NCI-H2171 (cell line): ENCODE results near the gene VCAM1.
"Not testable (repeated sequence)": the region's sequence is repeated elsewhere in the genome, so short reads cannot be mapped to it uniquely, and the experiment has no call there.

Experiments
- DNase-seq: peaks from one replicate; lab custom pipeline; 2025; lab: John Stamatoyannopoulos, UW

The VCAM1 gene, protein sequence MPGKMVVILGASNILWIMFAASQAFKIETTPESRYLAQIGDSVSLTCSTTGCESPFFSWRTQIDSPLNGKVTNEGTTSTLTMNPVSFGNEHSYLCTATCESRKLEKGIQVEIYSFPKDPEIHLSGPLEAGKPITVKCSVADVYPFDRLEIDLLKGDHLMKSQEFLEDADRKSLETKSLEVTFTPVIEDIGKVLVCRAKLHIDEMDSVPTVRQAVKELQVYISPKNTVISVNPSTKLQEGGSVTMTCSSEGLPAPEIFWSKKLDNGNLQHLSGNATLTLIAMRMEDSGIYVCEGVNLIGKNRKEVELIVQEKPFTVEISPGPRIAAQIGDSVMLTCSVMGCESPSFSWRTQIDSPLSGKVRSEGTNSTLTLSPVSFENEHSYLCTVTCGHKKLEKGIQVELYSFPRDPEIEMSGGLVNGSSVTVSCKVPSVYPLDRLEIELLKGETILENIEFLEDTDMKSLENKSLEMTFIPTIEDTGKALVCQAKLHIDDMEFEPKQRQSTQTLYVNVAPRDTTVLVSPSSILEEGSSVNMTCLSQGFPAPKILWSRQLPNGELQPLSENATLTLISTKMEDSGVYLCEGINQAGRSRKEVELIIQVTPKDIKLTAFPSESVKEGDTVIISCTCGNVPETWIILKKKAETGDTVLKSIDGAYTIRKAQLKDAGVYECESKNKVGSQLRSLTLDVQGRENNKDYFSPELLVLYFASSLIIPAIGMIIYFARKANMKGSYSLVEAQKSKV

DNA sequence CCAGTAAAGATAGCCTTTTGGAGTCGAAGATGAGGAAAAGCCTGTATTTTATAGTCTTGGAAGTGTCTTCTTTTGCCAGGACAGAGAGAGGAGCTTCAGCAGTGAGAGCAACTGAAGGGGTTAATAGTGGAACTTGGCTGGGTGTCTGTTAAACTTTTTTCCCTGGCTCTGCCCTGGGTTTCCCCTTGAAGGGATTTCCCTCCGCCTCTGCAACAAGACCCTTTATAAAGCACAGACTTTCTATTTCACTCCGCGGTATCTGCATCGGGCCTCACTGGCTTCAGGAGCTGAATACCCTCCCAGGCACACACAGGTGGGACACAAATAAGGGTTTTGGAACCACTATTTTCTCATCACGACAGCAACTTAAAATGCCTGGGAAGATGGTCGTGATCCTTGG, at the start of gene VCAM1:
TSS of gene VCAM1 (plus strand) at position 253 of the 400 bp plus-strand sequence. CDS start at position 372, 119 bp downstream.
- no peak for DNase-seq

DNA sequence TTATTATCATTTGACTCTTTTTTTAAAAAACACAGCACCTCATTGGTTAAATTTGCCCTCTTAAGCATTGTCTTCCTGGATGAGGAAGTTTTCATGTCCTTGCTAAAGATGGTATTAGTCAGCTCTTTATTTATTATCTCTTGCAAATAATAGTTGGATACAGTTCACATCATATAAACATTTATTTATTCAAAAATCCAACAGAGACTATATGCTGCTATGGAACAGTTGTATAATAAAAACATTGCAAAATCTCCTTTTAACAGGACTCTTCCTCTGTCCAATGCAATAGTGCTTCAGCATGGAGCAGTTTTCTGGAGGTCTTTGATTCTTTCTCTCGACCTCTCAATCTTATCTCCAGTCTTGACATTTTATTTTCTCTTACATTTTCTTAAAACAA, 49.5 kb upstream of the VCAM1 start:
- DNase-seq: no peak

DNA sequence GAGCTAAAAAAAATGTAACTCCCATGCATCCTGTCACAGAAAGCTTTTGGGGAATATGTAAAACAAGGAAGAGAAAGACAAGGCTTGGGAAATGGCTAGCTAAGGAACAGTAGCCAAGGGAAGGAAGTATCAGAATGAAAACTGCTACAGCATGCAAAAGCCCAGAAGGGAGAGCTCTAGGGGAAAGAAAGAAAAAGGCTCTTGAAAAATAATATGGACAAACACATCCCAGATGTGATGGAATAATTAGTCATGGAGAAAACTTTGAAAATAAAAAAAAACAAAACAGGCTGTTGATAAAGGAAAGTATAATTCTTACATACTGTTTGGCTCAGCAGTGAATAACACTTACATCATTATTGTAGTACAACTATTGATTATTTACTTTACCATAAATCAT, 47.9 kb upstream of the VCAM1 start:
- DNase-seq: no peak

DNA sequence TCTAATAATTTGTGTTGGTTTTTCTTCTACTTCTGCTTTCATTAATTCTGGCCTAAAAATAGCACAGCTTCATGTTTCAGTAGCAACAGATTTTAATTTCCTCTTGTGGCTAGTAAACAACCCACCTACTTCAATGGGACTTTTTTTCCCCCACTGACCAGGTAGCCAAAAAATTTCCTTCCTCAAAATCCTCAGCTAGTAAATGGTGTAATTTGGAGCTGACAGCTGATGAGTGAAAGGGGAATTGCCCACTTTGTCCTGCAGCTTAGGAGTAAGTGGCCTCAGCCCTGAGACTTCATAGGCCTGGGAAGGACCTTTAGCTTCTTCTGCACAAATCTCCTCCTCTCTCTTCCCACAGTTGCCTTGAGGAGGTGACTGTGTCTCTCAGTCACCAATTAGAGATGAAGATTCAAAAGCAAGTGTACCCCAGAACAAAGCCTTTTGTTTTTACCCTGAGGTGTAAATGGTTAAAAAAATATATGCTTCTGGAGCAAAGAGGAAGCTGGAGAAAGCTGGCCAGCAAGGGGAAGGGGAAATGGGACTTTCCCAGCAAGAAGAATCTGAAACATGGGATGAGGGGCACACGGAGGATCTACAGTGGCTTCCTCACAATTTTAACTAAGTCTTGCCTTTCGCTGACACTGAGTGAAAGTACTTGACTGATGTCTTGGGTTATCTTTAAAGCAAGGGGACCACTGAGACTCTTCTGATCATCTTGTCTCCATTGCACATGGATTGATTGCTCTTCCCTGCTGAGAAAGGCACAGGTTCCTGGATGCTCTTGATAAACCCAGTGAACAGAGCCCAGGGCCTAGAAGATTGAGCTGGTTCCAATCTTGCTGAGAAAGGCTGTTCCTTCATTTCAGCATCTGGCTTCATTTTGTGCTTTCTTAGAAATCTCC, 35.8 kb upstream of the VCAM1 start:
- DNase-seq: no peak

DNA sequence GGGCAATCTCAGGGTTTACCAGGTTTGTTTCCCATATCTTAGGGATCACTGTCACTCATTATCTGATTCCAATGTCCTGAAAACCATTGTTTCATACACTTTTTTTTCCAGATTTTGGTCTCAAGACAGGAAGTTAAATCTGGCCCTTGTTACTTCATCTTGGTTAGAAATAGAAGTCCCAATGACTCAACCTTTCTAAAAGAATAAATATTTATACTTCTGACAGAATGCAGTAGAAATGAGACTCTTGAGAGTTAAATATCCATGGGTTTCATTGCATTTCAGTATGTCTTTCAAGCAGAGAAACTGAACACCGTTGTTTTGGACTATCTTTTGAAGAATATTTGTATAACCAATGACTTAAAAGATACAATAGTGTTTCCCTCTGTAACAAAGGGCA, 19.8 kb upstream of the VCAM1 start:
- no peak for DNase-seq

DNA sequence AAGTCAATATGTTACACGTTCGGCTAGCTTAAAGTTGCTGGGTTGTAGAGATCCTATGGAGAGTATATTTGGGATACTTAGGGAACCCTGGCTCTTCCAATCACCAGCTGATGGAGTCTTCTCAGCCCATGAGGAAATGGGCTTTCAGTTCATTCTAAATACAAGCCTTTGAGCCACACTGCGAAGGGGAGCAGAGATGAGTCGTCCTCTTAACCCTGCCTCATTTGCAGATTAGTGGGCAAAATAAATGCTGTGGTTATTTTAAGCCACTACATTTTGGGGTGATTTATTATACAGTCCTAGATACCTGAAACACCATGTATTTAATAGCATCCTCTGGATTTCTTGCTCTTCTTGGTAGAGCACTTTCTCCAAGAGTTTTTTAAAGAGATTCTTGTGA, 19.0 kb upstream of the VCAM1 start:
- no peak for DNase-seq

DNA sequence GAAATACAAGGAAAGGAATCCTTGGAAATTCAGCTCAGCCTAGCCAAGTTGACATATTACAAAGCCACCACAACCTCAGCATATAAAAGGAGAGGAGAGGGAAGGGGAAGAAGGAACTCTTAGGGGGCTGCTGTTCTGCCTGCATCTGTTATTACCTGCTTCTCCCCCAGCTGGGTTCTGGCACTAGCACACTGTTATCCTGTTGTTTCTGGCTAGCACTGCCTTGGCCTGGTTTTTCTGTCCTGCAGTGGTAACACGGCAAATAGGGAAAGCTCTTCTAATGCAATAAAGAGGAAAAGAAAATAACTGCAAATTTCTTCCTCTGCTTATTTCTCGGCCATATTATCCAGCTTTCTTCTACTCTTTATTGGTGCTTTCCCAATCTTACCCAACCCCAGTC, 16.5 kb upstream of the VCAM1 start:
- DNase-seq: no peak

DNA sequence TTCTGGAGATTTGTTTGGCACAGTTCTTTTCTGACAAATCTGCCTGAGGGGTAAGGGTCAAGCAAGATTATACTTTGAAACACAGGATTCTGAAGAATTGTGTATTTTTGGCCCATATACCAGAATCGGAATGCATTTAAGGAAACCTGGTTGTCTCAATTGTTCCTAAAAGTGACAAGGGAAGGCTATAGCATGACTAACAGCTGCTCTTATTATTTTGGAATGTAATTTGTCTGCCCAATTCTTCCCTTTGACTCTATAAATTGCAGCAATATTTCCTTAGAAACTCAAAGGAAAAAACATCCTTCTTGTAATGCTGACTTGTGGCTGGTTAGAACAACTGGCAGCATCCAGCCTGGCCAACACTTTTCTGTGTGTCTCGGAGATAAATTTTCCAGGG, 15.8 kb upstream of the VCAM1 start:
- no peak for DNase-seq

DNA sequence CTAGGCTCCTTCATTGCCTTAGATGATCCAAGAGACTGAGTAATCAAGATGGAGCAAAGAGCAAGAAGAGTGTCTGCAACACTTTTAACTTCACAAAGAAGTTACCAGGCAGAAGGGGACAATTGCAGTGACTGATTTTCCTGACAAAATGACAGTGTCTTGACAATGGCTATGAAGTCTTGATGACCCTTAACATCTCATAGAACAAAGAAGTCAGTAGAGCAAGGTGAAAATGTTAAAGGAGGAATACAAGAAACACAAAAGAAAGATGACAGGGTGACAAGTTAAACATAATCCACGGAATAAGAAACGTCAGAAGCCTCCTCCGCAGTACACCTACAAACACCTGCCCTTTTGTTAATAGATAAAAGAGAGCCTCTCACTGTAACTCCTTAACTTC, 15.1 kb upstream of the VCAM1 start:
- DNase-seq: no peak

DNA sequence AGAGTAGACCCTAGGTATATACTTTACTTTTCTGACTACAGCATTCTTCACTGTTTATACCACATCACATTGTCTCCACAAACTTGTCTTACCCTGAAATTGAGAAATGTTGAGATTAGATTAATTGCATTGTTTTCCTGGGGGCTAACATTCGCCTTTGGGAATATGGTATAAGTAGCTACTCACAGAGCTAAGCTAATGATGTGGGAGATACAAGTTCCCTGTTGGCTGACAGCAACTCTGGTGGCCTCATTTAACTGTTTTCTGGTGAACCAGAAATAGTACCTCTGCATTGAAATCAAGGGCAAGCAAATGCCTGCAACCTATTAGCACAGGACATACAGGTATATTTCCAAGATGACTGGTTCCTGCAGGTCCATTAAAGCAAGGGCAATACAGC, 13.2 kb upstream of the VCAM1 start:
- no peak for DNase-seq

DNA sequence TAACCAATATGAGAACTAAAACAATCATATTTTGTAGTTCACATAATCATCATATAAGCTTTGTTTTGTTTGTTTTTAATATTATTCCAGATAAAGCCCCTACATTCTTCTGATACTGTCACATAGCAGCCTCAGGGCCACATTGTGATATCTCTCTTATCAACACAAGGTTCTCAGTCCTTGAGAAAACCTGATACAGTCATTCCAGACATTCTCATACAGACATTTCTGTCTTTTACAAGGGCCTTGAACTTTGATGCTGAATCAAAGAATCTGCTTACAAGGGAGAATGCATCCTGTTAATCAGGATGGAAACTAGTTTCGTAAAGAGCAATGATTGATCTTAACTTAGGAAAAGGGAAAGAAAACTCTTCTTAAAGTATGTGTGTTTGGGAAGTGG, 12.7 kb upstream of the VCAM1 start:
- no peak for DNase-seq

DNA sequence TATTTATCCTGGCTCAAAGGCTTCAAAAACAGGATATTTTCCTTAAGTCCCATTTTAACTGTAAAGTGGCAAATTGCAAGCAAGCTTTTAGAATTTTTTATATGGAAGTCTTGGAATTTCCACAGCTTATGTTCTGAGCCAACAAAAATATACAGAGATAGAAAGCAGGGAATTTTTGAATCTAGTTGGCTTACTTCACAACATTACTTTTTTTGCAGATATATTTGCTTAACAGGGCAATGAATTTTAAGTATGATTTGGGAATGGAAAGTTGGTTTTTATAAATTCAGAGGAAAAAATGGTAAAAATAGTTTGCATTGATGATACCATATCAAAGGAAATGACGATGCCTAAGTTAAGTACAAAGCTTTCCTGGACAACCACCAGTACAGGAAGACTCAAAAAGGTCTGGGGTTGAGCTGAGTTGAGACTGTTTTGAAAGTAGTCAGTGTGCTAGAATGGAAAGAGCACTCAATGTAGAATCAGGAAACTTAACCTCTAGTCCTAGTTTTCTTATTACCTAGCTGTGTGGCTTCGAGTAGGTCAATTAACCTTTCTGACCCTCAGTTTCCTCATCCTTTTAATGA, 11.0 kb upstream of the VCAM1 start:
- no peak for DNase-seq

DNA sequence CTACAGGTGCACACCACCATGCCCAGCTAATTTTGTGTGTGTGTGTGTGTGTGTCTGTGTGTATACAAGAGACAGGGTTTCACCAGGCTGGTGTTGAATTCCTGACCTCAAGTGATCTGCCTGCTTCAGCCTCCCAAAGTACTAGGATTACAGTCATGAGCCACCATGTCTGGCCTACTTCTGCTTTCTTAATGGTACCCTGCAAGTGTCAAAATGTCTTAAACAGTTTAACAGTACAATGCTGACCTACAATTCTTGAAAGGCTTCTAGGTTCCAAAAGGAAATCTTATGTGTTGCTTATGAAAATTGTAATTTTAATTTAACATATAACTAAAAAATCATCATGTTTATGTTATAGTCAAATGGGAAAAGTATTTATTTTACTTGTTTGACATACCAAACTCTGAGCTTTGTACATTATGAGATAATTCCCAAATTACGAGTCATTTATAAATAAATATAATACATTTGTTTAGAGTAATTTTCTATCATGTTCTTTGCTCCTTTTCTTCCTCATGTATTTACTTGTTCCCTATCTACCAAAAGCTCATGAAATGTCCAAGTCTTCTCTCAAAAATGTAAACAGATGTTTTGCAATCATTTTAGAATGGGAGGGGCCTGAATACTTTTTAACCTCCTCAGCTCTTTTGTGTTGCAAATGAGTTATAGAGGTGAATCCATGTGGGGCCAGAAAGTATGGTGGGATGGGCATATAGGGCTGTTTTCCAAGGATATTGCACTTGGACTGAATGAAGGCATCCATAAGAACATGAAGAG, 8.4 kb upstream of the VCAM1 start:
- DNase-seq: no peak

DNA sequence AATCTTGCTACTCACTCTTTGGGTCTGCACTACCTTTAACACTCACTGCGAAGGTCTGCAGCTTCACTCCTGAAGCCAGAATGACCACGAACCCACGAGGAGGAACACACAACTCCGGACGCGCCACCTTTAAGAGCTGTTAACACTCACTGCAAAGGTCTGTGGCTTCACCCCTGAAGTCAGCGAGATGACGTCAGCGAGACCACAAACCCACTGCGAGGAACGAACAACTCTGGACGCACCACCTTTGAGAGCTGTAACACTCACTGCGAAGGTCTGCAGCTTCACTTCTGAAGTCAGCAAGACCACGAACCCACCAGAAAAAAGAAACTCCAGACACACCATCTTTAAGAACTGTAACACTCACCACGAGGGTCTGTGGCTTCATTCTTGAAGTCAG, 6.5 kb upstream of the VCAM1 start:
- not testable (repeated sequence) for DNase-seq

DNA sequence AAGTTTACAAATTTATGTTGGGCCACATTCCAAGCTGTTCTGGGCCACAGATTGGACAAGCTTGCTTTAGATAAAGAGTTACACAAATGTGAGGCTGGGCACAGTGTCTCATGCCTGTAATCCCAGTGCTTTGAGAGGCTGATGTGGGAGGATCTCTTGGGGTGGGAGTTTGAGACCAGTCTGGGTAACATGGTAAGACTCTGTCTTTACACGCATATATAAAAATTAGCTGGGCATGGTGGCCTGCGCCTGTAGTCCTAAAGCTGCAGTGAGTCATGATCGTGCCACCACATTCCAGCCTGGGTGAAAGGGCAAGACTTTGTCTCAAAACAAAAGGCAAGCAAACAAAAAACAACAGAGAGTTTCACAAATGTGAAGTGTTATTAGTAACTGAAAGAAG, 5.9 kb upstream of the VCAM1 start:
- DNase-seq: no peak

DNA sequence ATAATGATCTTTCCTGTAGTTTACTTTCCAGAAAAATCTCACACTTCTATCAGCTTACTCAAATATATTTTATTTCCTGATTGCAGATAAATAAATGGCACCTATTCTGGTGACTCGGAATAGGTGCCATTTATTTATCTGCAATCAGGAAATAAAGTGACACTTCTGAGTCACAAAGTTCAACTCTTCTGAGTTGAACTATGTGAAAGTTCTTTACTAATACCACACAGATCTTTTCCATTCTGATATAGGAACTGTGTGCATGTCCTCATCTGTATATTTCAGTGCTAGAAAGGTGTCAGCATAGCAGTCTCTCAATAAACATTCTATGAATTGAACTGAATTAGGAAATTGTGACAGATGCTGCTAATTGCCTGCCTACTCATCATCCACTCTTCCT, 4.9 kb upstream of the VCAM1 start:
- no peak for DNase-seq

DNA sequence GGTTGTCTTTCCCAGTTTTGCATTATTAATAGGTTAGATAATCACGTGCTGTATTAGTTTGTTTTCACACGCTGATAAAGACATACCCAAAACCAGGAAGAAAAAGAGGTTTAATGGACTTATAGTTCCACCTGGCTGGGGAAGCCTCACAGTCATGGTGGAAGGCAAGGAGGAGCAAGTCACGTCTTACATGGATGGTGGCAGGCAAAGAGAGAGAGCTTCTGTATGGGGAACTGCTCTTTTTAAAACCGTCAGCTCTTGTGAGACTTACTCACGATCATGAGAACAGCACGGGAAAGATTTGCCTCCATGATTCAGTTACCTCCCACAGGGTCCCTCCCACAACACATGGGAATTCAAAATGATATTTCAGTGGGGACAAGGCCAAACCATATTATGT, 2.3 kb upstream of the VCAM1 start:
- DNase-seq: no peak

DNA sequence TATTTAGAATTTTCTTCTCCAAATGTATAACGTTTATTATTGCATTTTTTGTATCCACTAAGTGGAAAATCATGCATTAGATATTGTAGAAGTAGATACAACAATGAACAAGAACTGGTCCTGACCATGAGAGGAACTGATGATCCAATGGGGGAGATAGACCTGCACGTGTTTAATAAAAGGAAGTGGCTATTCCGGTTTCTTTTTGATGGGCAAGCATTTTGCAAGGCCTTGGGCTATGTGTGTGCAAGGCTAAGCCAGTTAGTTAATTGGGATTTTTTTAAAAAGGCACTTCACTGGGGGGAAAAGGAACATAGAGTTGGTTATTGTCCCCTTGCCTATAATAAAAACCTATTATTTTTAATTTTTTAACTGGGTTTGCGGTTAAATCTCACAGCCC, 961 bp upstream of the VCAM1 start:
- DNase-seq: no peak

DNA sequence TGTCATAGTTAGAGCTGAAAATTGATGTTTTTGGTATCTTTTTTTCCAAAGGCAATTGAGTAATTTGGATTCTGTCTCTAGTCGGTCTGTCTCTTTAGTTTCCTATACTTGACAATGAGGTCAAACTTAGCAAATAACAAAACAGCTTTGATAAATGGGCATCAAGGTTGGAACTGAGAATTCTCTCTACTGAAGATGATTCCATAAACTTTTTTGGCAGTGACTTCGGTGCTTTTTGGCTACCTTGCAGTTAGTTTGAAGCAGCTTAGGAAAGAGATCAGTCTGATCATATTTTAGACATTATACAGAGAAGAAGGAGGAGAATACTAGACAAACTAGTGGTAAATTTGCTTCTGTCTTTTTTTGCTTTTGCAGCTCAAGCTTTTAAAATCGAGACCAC, 559 bp downstream of the VCAM1 start:
- no peak for DNase-seq

DNA sequence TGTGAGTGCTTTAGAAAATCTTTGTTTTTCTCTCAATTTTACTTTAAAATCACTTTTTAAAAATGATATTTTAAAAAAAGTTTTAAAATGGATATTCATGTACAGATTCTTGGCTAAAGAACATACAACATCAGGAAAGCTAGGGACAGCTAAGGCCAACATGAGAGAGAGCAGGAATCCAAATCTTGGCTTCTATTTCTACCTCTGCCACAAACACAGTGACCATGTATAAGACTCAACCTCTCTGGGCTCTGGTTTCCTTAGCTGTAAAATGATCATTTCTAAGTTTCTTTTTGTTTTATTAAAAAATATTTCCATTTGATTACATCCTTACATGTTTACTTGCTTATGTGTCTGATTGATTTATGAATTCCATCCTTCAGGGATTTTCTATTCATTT, 1.2 kb downstream of the VCAM1 start:
- DNase-seq: no peak

DNA sequence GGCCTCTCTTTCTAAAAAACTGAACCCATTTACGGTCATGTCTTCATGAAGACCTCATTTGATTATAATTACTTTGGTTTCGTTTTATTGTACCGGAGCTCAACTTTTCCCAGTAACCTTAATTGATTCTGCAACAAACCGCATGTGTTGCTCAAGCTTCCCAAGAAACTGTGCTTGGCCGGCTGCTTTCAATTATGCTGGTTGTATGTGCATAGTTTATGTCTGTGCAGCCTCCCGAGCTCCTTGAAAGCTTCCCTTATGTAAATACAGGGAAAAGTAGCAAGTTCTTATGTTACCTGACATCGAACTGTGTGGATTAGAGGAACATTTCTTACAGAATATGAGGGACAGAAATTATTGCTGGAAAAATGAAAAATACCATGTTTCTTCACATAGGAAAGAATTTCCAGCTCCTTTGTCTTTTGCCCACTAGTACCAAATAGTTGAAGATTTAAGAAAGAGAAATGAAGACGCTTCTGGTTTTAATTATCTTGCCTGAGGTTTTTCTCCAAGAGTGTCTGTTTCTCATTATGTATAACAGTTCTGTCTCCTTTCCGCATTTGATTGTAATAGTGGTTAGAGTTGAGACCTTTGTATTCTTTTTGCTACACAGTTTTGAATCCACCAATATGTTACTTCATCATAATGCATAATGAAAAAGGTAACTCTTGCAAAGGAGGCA, 2.1 kb downstream of the VCAM1 start:
- DNase-seq: no peak
